NCI-H1694 (cell line): ENCODE measurements around the gene SCUBE1.
"Not testable (repeated sequence)": the region's sequence is repeated elsewhere in the genome, so short reads cannot be mapped to it uniquely, and the experiment has no call there.

ENCODE experiments used
- DNase-seq: peaks from one replicate; lab custom pipeline; 2025; lab: John Stamatoyannopoulos, UW

SCUBE1 gene

DNA sequence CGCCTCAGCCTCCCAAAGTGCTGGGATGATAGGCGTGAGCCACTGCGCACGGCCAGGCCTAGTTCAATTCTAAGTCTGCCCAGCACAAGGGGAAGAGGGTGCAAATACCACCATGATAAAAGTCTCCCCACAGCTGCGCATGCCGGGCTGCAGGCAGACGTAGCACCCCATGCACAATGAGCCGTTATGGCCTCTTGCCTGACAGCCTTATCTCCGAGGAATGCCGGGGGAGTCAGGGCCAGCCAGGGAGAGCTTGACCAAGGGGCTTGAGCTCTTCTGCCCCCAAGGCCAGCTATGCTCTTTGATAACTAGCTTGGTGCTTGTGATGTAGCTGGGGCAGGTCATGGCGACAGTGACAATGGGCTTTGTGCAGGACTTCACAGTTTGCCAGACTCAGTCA is 13.7 kb upstream of the SCUBE1 start:
- DNase-seq, result no peak

DNA sequence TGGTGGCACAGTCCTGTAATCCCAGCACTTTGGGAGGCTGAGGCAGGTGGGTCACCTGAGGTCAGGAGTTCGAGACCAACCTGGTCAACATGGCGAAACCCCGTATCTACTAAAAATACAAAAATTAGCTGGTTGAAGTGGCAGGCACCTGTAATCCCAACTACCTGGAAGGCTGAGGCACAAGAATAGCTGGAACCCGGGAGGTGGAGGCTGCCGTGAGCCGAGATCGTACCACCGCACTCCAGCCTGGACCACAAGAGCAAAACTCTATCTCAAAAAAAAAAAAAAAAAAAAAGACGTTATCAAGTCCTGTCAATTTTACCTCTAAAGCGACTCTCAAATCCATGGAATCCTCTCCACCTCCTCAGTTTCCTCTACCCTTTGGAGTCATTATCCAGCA is 12.5 kb upstream of the SCUBE1 start:
- not testable (repeated sequence) for DNase-seq

- no peak for DNase-seq
These were observed 8.8 kb upstream of the SCUBE1 start for GRCh38 chr22:43351966-43352345.

DNA sequence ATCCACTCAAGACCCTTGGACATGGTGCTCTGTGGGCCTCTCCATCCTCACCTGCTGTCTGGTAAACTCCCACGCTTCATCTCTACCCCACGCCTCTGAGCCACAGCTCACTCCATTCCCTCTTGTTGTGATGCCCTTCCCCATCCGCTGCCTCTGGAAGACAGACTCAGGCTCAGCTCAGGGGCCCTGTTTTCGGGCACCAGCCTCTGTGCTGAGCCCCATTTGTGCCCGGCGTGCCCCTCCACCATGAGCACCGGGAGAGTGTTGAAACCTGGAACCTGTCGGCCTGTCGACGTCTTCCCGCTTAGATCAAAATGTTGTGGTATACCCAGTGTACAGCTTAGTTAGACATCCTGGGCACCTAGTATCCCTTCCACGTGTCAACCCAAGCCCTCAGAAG is 6.5 kb upstream of the SCUBE1 start:
- DNase-seq, result no peak

GRCh38 chr22:43346521-43346929 is 3.4 kb upstream of the SCUBE1 start:
- peak; percentile 56 for DNase-seq

DNA sequence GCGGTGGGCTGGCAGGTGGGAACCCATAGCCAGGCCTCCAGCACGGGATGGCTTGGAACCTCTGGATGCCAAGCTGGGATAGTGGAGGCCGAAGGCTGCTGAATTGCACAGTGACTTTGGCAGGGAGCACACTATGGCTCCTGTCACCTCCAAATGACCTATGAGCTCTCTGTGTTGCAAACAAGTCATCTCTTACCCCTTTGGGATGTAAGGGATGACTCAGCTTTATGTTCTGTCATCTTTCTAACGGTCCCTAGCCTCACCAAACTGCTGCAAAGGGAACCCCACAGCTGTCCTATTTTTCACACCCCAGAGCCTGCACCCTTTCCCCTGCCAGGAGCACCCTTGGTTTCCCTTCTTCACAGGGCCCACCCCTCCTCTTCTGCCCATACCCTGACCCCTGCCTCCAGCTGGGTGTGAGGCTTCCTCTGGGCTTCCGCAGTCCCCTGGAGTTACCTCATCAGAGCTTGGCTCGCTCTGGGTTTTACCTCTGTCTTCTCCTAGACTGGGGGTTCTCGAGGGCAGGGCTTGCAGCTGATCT is 2.7 kb upstream of the SCUBE1 start:
- no peak for DNase-seq

GRCh38 chr22:43345356-43345755 is 2.2 kb upstream of the SCUBE1 start:
- no peak for DNase-seq

DNA sequence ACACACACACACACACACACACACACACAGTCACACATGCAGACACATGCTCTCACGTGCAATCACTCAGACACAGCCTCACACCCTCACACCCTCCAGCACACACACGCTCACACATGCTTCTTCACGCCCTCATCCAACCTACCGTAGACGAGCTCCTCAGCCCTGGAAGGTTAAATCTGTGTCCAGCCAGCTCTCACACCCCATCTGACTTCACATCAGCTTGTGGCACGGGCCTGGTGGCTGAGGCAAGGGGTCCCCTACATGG is 1.3 kb upstream of the SCUBE1 start:
- DNase-seq, result no peak

- DNase-seq, result no peak
These were observed 723 bp upstream of the SCUBE1 start for GRCh38 chr22:43343670-43344519.

- no peak for DNase-seq
These were observed 568 bp downstream of the SCUBE1 start for GRCh38 chr22:43342347-43343261.

- no peak for DNase-seq
These were observed 1.6 kb downstream of the SCUBE1 start for GRCh38 chr22:43341565-43341964.

GRCh38 chr22:43338766-43339345 is 4.3 kb downstream of the SCUBE1 start:
- no peak for DNase-seq

- DNase-seq, result no peak
These were observed 5.2 kb downstream of the SCUBE1 start for GRCh38 chr22:43337946-43338345.

DNA sequence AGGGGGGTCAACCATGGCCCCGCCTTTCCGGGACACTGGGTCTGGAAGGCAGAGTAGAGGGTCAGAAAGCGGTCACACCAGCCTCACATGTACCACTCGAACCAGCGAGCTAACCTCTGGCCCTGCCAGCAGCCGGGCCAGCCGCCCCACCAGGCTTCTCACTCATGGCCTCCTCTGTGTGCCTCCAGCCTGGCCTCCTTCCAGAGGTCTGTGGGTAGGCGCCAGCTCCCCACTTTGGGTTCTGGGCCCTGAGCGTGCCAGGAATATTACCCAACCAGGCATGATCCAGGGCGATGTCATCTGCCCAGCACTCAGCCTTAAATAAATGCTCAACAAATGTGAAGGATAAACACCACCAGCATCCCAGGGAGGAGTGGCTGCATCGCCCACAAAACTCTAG is 5.8 kb downstream of the SCUBE1 start:
- peak; percentile 43 for DNase-seq

GRCh38 chr22:43334378-43334777 is 8.8 kb downstream of the SCUBE1 start:
- DNase-seq, result no peak

- DNase-seq, result no peak
These were observed 9.2 kb downstream of the SCUBE1 start for GRCh38 chr22:43333978-43334377.

- no peak for DNase-seq
These were observed 10.0 kb downstream of the SCUBE1 start for GRCh38 chr22:43333156-43333555.

- no peak for DNase-seq
These were observed 11.5 kb downstream of the SCUBE1 start for GRCh38 chr22:43331698-43332097.

- DNase-seq, result no peak
These were observed 12.1 kb downstream of the SCUBE1 start for GRCh38 chr22:43331069-43331451.

- no peak for DNase-seq
These were observed 12.7 kb downstream of the SCUBE1 start for GRCh38 chr22:43330178-43331068.

- DNase-seq, result no peak
These were observed 14.1 kb downstream of the SCUBE1 start for GRCh38 chr22:43329061-43329460.

- DNase-seq, result no peak
These were observed 16.1 kb downstream of the SCUBE1 start for GRCh38 chr22:43327157-43327438.
